GM18517 (cell line): ENCODE measurements around the gene MYH16.
"Not testable (repeated sequence)": the region's sequence is repeated elsewhere in the genome, so short reads cannot be mapped to it uniquely, and the experiment has no call there.

Experiments
- ATAC-seq: cut with Tn5 transposase; IDR thresholded peaks from one replicate; pipeline ENCODE4 v1.9.1; 2021; ENCODE audit warnings: mild to moderate bottlenecking, moderate library complexity; ENCODE audit not compliant: unreplicated experiment

MYH16 gene

DNA sequence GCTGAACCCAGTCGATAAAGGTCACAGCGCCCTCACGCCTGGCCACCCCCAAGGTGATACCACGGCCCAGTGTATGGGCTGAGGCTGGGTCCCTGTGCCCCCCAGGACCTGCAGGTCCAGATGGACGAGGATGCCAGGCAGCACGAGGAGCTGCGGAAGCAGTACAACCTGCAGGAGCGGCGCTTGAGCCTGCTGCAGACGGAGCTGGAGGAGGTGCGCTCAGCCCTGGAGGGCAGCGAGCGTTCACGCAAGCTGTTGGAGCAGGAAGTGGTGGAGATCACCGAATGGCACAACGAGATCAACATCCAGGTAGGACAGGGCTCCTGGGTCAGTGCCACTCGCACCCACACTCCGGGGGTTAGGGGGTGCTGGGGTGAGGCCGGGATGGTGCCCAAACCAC lies 28.9 kb downstream of the MYH16 start:
- ATAC-seq, result no peak

DNA sequence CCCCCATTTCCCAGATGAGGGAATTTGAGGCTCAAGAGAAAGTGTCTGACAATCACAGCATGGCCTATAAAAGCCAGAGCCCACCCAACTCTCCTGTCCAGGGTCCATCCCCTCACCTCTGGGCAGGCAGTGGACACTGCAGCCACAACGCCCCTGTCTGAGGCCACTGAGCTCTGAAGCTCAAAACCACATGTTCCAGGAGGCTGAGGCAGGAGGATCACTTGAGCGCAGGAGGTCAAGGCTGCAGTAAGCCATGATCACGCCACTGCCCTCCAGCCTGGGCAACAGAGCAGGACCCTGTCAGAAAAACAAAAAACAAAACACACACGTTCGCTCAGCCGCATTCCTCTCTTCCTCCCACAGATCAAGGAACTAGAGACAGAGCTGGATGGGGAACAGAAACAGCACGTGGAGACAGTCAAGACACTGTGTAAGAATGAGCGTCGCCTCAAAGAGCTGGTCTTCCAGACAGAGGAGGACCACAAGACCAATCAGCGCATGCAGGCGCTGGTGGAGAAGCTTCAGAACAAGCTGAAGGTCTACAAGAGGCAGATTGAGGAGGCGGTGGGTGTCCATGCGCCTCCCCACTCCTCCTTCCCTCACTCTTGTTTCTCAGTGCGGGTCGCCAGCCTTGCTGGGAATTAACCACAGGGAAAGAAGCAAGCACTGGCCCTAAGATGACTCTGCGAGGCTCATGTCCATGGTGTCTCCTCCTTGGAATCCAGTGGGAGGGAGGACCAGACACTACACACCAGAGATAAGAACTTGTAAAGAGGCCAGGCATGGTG lies 33.0 kb downstream of the MYH16 start:
- no peak for ATAC-seq

DNA sequence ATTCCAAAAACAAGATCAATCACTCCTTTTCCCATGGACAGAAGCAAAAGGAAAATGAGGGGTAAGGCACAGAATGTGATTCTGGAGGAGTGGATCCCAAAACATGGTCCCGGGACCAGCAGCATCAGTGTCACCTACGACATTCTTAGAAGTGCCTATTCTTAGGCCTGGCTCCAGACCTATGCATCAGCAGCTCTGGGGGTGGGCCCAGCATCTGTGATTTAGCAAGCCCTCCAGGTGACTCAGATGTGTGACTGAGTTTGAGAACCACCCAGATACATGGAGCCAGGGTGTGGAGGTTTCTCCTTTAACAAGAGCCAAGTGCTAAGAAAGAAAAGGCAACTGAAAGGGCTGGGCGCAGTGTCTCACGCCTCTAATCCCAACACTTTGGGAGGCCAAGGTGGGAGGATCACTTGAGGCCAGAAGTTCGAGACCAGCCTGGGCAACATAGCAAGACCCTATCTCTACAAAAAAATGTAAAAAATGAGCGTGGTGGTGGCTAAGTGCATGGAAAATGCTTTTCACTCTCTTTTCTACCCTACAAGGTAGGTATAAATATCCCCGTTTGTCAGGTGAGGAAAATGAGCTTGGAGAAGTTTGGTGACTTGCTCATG lies 35.9 kb downstream of the MYH16 start:
- ATAC-seq, result no peak

DNA sequence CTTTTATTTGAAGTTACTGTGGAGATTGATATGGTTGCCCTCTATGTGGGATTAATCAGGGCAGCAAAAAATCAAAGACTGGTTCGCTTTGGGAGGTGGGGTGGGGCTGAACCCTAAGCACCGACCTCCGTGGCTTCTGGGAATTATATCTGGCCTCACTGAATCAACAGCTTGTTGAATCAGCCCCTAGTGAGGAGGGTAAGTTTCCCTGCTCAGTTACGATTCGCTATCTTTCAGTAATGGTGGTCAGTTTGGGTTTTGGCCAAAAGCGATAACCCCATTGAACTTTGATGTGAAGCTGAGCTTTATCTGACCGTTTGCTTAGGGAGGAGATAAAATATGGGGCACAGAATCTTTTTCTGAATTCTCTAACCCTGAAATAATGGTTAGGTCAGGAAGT lies 36.5 kb downstream of the MYH16 start:
- no peak for ATAC-seq

DNA sequence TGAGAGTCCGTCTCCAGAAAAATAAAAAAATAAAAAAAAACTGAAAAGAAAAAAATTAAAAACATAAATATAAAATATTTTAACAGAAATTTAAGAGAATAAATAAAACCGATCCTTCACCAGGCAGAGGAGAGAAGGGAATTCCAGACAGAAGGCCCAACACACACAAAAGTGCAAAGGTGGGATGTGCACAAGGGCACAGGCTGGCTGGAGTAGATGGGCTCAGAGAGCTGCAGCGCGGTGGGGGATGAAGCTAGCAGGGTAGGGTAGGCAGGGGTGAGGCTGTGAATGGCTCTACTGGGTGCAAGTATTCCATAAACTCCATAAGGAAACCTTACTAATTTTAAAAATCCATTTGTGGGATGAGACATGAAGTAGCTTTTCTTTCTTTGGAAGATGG lies 37.4 kb downstream of the MYH16 start:
- no peak for ATAC-seq

DNA sequence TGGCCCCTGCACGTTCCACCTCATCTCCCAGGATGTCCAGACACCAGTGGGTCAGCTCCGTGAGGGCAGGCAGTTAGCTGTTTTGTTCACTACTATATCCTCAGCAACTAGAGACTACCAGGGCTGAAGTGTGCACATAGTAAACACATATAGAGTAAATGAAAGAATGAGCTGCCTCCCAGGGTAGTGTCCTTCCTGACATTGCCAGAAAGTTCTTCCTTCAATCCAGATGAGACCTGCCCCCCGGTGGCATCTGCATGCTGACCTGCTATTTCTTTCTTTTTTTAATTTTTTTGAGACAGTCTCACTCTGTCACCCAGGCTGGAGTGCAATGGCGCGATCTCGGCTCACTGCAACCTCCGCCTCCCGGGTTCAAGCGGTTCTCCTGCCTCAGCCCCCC lies 39.1 kb downstream of the MYH16 start:
- no peak for ATAC-seq

DNA sequence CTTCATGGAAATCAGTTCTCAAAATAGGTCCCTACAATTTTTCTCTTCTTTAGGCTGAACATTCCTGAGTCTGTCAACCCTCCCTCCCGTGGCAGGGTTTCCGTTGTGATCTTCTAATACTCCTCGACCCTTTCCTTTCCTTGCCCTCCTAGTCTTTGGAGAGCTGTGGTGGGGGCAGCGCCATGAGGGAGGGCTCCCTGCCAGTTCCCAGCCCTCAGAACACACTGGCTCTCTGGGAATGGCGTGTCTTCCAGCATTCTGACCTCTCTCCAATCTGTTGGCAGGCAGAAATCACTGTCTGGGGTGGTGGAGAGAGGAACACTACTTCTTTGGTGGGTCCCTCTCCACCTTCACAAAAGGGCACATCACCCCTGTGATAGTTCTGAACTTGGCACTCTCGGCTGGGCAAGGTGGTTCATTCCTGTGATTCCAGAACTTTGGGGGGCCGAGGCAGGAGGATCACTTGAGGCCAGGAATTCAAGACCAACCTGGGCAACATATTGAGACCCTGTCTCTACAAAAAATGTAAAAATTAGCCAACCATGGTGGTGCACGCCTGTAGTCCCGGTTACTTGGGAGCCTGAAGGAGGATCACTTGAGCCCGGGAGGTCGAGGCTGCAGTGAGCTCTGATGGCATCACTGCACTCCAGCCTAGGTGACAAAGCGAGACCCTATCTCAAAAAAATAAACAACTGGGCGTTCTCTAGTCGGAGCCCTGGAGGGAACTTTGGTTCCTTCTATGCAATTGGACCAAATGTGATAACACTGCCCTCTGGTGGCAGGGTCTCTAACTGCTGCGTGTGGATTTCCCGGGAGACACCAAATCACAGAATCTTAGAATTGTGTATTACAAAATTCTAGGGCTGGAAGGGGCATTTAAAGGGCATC lies 39.9 kb downstream of the MYH16 start:
- ATAC-seq, result no peak

DNA sequence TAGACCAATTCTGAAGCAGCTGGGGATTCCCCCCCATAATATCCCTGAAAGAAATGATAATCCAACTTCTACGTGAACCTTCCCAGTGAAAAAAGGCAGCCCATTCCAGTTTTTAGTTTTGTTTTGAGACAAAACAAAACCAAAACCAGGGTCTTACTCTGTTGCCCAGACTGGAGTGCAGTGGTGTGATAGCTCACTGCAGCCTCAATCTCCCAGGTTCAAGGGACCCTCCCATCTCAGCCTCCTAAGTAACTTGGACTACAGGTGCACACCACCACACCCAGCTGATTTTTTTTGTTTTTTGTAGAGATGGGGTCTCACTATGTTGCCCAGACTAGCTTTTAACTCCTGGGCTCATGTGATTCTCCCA lies 40.5 kb downstream of the MYH16 start:
- ATAC-seq, result no peak

DNA sequence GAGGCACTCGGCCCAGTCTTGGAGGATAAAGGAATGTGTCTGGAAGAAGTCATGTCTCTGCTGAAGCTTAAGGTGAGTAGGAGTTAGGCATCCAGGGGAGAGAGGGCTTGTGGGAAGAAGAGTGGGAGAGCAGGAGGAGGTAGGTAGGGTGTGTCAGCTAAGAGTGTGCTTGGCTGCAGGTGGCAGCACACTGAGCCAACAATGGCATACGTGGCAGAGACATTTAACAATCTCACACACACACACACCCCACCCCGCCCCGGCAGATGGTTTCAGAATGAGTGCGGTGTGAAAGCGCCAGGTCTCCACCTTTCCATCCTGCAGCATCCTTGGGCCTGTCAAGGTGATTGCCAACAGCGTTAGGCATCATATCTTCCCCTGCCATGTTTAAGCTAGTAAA lies 41.9 kb downstream of the MYH16 start:
- ATAC-seq, result no peak

DNA sequence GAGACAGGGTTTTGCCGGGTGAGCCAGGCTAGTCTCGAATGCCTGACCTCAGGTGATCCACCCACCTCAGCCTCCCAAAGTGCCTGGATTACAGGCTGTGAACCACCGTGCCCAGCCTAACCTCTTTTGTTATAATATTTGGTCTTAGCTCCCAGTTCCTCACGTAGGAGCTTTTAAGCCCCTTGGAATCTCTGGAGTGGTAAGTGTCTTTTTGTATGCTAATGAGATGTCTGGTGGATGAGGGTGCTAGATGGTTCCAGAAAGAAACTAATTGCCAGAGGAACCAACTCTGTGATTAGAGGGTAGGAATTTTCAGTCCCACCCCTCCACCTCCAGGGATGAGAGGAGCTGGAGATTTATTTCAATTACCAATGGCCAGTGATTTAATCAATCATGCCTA lies 47.7 kb downstream of the MYH16 start:
- no peak for ATAC-seq

DNA sequence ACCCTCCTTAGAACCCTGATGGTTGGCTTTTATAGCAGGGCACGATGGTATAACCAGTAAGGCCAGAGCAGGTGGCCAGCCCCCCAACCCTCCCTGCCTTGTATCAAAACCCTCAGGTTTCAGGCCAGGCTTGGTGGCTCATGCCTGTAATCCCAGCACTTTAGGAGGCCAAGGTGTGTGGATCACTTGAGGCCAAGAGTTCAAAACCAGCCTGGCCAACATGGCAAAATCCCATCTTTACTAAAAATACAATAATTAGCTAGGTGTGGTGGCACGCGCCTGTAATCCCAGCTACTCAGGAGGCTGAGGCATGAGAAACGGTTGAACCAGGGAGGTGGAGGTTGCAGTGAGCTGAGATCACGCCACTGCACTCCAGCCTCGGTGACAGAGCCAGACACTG lies 50.0 kb downstream of the MYH16 start:
- not testable (repeated sequence) for ATAC-seq

DNA sequence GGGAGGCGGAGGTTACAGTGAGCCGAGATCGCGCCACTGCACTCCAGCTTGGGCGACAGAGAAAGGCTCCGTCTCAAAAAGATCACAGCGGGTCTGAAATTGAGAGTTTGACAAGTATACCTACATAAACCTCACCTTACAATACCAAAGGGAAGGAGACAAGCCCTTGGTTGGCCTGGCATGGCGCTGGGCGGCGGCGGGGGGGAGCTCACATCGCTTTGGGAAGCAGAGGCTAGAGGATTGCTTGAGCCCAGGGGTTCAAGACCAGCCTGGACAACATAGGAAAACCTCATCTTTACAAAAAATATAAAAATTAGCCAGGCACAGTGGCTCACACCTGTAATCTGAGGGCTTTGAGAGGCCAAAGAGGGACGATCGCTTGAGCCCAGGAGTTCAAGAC lies 51.9 kb downstream of the MYH16 start:
- ATAC-seq, result no peak

DNA sequence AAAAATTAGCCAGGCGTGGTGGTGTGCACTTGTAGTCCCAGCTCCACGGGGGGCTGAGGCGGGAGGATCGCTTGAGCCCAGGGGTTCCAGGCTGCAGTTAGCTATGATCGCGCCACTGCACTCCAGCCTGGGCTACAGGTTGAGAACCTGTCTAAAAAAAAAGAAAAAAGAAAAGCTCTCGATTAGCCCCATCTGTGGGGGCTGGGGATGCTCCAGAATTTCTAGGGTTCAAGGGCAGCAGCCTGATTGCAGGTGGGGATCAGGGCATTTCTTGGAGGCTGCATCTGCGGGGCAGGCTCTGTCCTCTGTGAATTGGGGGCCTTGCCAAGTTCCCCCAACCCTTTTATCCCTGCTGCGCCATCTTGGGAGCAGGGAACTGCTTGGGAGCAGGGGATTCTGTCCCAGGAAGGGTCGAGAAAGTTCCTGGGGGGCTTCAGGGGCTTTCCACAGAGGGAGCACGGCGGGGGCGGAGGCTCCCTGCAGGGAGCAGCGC lies 52.4 kb downstream of the MYH16 start:
- ATAC-seq, result no peak

DNA sequence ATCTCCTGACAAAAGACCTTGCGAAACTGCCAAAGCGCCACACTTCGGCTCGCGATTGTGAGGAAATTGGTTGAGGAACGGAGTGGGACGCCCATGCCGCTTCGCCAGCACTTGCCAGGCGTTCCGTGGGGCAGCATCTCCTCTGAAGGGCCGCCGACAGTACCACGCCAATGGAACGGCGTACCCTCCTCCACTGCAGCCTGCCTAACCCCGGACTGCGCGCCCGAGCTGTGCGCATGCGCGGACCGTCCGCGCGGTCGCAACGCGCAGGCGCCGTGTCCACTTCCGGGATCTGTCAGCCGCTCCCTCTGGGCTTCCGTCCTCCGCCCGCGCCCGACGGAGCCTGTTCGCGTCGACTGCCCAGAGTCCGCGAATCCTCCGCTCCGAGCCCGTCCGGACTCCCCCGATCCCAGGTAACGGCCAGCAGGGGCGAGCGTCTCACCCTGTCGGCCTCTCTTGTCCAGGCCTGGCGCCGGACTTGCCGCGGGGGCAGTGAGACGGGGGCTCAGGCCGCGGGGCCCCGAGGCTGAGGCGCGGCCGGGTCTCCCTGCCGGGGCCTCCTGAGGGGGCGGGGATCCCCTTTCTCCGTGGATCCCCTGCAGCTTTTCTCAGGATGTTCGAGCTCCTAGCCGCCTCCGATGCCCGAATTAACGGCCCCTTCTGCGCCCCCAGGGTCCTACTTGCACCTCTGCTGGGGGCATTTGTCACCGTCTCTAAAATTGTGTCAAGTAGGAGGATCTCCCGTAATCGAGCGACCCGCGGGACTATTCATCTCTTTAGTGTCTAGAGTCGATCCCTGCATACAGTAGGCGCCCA lies 53.2 kb downstream of the MYH16 start, which contains the start of gene ARPC1A:
Gene ARPC1A, plus strand, starts transcription at position 307 of the 816 bp plus-strand sequence. CDS start 7,456 bp downstream, outside the sequence.
- peak; percentile 91 for ATAC-seq

DNA sequence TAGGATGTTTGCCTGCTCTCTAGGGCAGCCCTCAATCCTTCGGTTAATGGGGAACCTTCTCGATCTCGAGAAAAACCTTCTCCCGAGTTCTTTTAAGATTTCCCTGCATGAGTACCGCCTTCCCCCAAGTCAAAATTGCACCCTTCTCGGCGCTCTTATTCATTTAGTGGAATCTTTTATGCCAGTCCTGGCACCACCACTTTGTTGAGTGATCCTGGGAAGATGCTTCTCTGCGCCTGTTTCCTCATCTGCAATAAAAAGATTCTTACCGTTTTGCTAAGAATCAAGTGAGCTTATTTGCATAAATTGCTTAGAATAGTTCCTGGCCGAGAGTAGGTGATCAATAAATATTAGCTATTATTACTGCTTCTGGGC lies 53.8 kb downstream of the MYH16 start:
- ATAC-seq, result no peak

DNA sequence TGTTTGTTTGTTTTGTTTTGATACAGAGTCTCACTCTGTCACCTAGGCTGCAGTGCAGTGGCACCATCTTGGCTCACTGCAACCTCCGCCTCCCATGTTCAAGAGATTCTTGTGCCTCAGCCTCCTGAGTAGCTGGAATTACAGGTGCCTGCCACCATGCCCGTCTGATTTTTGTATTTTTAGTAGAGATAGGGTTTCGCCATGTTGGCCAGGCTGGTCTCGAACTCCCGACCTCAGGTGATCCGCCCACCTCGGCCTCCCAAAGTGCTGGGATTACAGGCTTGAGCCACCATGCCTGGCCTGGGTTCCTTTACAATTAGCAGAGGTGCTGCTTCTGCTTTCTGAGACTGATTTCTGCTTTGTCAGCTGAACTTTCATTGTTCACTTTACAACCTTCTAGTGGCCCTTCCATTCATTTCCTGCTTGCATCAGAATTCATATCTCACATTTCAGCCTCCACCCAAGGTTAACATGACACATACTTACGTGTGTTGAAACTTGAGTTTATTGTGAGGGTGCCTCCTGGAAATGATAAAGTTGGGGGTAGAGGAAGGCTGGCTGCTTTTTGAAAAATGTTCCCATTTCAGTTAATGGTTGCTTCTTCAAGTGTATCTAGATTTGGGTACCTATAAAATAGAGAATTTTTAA lies 57.8 kb downstream of the MYH16 start:
- not testable (repeated sequence) for ATAC-seq

DNA sequence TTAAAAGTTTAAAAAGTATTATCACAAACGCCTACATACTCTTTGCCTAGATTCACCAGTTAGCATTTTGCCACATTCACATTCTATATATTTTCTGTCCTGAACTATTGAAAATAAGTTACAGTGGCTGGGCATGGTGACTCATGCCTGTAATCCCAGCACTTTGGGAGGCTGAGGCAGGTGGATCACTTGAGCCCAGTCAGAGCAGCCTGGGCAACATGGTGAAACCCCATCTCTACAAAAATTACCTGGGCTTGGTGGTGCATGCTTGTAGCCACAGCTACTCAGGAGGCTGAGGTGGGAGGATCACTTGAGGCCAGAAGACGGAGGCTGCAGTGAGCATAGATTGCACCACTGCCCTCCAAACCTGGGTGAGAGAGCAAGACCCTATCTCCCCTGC lies 58.4 kb downstream of the MYH16 start:
- ATAC-seq, result no peak

DNA sequence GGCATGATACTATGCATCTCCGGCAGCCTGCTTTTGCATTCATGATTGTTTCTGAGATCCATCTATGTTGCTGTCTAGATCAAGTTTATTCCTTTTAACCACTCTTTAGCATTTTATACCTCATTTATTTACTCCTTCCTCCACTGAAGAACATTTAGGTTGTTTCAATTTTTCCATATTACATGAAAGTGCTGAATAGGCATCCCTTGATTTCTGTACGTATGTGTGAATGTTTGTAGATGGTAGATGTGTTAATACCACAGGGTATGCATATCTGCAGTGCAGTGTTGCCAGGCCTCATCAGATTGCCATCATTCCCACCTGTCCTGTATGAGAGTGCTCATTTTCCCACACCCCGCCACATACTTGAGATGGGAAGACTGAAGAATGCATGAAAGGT lies 67.0 kb downstream of the MYH16 start:
- ATAC-seq, result no peak

DNA sequence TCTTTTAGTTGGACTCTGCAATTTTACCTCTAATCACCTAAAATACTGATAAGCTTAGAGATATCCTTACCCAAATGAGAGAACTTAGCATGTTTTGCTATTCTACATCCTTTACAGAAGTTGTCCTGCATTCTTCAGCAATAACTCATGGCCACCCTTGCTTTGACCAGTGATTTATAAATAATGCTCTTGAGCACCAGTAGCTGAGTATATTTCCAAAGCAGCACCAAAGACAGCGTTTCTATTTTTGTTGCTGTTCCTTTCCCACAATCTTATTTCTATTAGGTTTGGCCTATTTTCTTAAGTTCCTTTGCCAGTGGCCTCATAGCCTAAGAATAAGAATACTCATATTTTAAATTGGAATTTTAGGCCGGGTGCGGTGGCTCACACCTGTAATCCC lies 68.0 kb downstream of the MYH16 start:
- ATAC-seq, result no peak

DNA sequence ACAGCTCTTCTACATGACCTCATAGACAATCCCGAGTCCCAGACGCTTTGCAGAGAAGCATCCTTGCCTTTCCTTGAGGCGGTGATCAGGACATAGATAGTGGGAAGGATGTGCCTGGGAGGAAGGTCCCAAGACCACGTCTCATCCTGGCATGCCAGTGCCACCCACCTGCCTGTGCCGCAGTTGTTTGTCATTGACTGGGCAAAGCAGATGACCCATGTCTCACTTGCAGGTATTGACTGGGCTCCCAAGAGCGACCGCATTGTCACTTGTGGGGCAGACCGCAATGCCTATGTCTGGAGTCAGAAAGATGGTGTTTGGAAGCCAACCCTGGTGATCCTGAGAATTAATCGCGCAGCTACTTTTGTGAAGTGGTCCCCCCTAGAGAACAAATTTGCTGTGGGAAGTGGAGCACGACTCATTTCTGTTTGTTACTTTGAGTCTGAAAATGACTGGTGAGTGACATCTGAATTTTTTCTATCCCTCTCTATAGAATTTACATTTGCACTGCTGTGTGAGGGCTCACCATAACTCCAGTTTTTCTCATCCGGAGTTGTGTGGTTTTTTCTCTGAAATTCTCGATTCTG lies 71.5 kb downstream of the MYH16 start:
- ATAC-seq, result no peak
